Stimulated activated CD4-positive, alpha-beta T cell treated with anti-CD3 and anti-CD28 coated beads, Interleukin-2, amount 100 ng/mL, for 24 hours (primary cell): ENCODE measurements around the gene EEF2KMT.
"Not testable (repeated sequence)": the region's sequence is repeated elsewhere in the genome, so short reads cannot be mapped to it uniquely, and the experiment has no call there.

Experiments
- DNase-seq, 2 donors: peaks; one replicate each; pipeline ENCODE4 v3.0.0-alpha.2; 2020

Gene EEF2KMT

DNA sequence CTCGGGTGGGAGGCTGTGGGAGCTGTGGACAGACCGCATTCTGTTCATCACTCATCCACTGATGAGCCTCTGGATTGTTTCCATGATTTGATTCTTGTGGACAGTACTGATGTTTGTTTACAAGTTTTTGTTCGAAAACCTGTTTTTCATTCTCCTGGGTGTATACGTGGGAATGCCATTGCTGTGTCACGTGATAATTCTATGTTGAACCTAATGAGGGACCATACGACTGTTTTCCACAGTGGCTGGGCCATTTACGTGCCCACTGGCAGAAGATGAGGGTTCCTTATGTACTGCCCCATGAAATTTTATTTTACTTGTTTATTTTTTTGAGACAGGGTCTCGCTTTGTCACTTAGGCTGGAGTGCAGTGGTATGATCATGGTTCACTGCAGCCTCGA is 28.5 kb downstream of the EEF2KMT start:
- no peak for DNase-seq

DNA sequence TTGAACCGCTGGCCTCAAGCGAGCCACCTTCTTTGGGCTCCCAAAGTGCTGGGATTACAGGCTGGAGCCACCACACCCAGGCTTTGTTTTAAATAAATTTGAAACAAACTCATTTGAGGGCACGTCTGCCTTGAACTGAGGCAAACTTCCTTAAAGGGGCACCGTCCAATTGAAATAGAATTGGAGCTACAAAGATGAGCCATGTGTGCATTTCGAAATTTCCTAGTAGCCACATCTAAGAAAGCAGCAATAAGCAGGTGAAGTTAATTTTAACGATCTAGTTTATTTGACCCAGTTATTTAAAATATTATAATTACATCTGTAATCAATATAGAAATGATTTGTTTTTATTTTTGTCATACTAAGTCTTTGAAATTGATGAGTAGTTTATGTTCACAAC is 31.1 kb downstream of the EEF2KMT start:
- no peak for DNase-seq

DNA sequence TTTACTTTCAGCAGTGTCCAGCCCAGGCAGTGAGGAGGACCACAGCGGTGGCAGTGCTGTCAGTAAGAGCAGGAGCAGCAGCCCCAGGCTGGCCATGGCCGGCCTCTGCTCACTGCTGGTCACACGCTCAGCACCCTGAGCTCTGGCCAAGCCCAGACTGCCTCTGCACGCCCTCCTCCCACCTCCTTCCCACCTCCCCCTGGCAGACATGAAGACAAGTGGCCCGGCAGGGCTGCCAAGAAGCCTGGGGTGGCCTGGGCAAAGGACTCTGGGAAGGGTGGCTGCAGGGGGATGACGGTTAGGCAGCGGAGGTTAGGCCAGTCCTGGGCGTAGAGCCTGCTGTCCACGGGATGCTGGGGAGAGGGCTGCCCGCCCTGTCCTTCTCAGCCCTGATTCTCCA is 31.8 kb downstream of the EEF2KMT start, which contains the start of gene C16orf89:
Gene C16orf89 (minus strand): TSS at position 144 of the 400 bp plus-strand sequence. CDS start 48 bp downstream, at position 96.
- no peak for DNase-seq

DNA sequence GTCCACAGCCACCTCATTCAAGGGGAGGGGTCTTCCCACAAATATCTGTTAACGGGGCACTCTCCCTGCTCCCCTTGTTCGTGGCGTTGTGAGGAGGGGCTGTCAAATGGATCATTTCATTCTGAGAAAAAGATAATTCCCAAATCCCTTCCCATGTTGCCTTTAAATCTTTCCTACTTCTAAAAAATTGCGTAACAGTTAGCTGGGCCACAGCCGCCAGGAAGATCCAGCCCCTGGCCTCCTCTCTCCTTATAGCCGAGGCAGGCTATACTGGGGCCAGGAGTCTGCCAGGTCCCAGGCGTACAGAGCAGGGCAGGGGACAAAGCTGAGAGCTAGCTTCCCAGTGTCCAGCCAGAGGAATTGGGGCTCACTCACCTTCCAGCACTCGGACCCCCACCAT is 32.3 kb downstream of the EEF2KMT start:
- DNase-seq, result no peak

DNA sequence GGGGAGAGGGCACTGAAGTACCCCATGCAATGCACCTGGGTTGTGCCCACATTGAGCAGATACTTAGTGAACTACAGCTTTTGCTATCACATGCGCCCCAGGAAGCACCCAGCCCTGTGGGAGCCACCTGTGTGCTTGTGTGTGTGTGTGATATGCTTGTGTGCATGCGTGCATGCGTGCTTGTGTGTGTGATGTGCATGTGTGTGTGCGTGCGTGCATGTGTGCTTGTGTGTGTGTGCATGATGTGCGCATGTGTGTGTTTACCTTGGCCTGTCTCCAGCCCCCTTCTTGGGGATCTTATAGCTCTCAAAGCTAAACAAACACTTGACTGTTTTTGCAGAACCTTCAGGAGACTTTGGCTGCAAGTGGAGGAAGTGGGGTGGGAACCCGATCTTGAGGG is 32.7 kb downstream of the EEF2KMT start:
- no peak for DNase-seq

DNA sequence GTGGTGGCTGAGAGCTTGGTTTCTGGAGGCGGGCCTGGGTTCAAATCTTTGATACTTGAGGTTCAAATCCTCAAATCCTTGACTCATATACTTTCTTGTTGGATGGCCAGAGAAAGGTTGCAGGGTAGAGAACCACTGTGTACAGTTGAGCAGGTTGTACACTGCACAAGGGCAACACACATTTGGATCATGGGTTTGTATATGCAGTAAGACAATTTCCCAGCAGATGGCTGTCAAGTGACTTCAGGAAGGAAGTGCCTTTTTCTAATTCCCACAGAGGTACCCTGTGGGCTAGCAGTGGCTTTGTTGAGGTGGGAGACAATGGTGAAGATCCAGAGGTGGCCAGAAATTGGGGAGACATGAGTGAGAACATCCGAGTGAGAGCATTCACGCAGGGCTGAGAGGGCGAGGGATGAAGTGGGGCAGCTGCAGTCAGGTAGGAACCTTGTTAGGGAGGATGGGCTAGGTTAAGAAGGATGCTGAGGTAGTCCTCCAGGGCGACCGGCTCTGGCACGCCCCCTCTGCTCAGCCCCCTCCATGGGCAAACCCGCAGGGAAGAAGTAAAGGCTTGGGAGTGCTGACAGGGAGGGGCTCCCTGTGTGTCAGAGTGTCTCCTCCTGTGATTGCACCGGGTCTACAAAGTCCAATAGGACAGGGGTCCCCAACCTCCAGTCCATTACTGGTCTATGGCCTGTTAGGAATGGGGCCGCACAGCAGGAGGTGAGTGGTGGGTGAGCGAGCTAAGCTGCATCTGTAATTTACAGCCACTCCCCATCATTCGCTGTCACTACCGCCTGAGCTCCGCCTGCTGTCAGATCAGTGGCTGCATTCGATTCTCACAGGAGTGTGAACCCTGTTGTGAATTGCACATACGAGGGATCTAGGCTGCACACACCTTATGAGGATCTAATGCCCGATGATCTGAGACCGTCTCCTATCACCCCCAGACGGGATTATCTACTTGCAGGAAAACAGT is 34.5 kb downstream of the EEF2KMT start:
- DNase-seq, result no peak

DNA sequence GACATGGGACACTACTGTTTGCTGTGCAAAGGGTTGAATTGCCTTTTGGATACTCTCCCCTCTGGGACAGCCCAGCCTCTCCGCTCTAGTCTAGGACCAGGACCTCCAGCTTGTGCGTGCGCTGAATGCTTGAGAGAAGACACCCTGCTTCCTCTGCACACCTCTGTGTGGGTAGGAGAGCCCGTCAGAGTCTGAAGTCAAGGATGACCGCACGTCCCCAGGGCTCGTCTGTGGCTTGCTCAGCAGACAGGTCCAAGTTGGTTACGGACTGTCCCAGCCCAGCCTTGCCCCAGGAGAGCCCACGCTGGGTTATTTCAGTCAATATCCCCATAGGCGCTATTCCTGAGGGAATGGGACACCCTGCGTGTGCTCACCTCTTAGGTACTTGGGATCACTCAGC is 35.5 kb downstream of the EEF2KMT start:
- no peak for DNase-seq

DNA sequence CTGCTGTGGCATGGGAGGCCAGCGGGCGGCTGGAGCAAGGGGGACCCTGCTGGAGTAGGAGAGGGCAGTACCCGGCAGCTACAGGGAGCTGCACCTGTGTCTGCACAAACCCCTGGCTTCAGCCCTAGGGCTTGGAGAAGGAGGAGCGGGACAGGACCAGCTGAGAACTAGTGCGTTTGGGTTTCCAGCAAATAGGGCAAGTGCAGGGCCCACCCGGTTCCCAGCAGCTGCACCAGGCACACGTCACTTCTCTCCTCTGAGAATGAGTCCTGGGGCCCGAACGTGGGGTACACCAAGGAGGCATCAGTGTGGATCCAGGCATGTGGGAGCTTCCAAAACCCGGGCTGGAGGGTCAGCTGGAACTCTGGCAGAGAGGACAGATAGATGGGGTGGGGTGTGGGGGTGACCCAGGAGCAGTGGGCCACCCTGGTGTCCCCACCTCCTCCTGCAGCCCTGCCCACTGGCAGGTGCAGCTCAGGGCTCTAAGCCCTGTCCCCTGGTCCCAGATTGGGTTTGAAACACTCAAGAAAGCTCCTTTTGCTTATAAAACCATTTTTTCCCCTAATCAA is 37.4 kb downstream of the EEF2KMT start:
- no peak for DNase-seq

DNA sequence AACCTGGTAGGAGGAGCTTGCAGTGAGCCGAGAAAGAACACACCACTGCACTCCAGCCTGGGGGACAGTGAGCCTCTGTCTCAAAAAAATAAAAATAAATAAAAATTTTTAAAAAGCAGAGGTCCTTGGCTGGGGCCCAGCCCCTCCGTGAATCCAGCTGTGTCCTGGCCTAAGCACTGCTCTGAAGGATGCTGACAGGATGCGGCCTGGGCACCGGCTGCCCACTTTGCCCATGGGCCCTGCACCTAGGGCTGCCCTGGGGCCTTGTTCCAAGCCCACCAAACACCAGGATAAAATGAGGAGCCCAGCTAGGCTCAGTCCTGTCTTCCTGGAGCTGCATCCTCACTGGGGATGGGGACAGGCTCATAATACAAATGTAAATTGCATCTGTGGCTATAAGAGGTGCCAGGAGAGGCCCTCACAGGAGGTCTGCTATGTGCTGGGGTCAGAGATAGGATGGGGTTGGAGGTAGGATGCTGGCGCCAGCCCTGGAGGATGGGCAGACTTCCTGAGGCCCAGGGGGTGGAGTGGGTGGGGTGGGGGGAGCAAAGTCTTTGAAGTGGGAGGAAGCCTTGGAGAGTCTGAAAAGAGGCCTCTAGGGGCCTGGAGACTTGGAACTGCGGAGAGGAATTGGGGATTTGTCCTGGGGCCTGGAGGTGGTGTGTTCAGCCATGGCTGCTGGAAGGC is 38.1 kb downstream of the EEF2KMT start:
- no peak for DNase-seq

DNA sequence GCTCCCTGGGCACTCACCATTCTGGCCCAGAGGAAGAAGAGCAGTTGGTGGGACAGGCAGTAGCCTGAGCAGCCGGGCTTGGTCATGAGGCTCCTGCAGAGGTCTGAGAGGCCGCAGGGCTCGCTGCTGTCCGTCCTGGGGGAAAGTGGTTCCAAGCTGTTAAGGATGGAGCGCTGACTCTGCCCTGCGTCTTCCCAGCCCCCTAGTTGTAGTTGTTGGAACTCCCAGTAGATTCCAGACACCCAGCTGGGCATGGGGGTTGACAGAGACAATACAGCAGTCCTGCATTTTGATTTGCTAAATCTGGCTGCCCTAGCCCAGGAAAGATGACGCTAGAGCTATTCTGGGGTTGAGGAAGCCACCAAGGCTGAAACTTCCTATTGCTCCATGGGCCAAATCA is 39.1 kb downstream of the EEF2KMT start:
- no peak for DNase-seq

DNA sequence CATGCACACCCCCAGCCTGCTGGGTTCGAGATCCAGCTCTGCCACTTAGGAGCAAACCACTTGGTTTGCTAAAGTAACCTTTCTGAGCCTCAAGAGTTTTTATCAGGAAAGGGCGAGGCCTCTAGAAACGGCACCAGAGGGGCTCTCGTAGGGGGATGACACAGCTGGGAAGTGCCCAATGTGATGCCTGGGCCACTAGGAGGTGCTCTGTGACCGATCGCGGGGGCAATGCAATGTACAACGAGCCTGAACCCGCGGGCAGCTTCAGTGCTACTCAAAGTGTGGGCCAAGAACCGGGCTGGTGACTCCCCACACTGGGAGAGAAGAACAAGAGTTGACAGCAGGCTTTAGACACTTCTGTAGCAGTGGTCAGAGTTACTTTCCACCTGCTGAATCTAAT is 41.2 kb downstream of the EEF2KMT start:
- peak; percentile 38 to 57 for DNase-seq

DNA sequence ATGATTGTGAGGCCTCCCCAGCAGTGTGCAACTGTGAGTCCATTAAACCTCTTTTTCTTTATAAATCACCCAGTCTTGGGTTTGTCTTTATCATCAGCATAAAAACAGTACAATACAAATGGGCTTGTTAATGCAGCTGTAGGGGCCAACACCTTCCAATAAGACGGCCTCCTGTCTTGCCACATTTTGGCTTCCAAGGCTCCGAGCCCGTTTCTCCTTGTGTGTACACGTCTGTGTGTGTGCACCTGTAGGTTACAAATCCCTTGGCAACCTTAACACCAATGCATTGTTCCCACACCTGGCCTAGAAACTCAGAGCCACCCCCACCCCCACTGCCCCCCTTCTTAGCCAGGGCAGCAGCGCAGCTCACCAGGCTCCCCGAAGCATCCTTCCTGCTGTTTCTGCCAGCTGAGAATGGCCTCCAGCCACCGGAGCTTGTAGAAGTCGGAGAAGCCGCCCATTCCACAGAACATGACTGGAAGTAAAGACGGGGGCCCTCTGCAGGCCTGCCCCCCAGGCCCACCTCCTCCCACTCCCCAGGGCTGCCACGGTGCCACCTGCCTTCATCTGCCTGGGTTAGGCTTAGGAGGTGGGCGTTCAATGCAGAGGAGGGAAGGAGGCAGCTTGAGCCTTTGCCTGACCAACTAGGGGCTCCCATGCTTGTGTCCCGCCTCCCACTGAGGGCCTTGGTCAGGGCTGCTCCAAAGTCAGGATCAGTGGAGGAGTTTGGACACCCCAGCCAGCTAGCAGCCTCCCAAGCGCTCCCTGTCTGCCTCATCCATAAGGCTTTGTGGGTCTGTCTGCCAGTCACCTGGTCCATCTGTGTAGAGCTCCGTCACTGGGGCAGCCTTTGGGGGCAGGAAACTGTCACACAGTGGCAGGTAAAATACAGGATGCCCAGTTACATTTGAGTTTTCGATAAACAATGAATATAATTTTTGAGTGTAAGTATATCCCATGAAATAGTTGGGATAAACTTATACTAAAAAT is 42.4 kb downstream of the EEF2KMT start:
- DNase-seq, result no peak

DNA sequence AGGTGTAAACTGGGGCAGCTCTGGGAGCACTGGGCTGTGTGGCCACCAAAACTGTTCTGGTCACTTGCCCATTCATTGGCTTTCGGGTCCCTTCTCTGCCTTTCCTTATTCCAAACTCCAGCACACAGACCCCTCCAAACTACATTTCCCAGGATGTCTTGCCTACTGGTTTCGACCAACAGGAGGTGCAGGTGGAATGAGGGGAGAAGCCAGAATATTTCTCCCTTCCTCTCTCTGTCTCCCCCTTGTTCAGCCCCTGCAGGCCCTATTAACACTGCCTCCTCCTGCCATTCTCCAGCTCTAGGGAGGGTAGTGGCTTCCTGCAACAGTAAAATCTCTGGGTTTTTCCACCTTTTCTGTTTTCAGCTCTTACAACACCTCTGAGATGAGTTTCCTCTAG is 50.7 kb downstream of the EEF2KMT start:
- DNase-seq, result no peak

DNA sequence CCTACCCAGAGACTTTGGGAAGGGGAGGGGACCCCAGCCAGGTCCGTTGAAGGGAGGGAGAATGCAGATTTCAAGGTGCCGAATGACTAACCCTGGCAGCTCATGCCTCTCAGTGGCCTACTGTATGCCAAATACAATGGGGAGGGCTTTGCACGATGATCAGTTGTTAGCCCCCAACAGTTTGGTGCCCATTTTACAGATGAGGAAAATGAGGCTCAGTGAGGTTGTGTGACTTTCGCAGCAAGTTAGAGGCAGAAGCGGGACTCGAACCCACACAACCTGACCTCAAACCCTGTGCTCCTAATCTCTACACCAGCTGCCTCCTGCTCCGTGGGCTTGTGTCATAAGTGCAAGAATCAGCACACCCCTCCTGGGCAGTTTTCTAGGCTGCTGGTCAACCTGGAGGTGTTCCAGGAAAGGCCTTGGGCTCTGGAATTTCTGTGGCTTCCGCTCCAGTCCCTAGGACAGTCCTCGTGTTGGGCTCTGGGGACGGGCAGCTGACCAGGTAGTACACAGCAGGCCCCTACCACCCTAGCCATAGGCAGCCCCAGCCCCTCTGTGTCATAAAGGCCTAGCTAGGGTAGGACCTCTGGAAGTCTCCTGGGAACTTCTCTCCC is 52.0 kb downstream of the EEF2KMT start:
- DNase-seq, result no peak

DNA sequence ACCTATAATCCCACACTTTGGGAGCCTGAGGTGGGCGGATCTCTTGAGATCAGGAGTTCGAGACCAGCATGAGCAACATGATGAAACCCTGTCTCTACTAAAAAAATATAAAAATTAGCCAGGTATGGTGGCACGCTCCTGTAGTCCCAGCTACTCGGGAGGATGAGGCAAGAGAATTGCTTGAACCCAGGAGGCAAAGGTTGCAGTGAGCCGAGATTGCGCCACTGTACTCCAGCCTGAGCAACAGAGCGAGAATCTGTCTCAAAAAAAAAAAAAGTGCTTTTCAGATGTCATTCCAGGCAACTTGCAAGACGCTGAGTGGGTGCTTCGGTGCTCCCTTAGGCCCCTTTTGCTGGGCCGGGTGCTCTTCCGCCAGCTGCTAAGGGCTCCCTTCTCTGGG is 53.0 kb downstream of the EEF2KMT start:
- not testable (repeated sequence) for DNase-seq

DNA sequence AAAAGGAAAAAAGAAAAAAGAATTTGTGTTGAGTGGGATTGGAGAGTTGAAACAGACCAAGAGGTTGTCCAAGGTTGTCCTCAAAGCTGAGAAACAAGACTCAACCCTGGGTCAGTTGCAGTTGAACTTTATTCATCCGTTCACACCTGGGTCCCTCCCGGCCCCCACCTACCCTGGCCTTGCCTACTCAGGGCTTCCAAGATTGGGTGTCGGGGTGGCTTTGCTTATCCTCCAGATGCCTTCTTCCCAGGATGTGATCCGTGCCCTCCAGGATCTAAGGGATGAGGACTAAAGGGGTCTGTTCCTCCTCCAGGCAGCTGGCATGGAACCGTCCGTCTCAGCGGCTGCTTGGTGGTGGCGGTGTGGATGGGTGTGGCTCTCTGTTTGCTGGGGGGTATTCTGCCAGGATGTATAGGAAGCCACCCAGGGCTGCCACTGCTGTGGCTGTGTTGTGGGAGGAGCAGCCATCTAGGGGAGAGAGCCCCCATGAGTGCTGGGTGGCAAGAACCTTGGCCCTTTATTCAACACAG is 53.5 kb downstream of the EEF2KMT start:
- DNase-seq, result no peak

DNA sequence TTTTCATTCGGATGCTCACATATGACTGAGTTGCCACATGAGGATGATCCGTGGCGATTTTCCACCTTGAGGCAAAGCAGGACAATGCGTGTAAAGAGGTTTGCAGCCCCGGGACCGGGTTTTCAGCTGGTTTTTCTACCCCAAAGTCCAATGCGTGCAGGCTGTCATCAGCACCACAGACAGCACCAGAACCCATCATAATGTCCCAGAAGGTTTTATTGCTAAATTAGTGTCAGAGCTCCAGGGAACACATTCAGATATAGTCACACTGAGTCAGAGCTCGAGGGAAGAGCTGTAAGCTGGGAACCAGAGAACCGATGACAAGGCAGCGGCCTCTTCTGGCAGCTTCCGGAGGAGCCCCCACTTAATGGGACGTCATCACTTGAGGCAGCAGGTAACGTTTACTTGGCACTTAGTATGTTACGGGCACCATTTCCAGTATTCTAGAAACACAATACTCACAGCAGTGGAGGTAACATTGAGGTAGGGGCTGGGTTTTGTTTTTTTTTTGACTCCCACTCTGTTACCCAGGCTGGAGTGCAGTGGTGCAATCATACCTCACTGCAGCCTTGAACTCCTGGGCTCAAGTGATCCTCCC is 54.9 kb downstream of the EEF2KMT start:
- no peak for DNase-seq

DNA sequence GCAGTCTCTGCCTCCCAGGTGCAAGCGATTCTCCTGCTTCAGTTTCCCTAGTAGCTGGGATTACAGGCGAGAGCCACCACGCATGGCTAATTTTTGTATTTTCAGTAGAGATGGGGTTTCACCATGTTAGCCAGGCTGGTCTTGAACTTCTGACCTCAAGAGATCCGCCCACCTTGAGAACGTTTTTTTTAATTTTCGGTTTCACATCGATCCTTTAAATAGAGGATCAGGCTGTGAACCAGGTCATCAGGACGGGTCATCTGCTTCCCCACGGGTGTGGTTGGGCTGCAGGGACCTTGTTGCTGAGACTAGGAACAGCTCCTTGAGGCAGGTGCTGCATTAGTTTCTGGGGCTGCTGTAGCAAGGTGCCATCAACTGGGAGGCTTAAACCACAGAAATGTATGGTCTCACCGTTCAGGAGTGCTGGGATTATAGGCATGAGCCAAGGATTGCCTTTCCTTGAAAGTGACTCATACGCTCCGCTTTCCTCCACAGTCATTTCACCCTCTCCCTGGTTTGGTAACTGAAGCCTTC is 55.9 kb downstream of the EEF2KMT start:
- no peak for DNase-seq

DNA sequence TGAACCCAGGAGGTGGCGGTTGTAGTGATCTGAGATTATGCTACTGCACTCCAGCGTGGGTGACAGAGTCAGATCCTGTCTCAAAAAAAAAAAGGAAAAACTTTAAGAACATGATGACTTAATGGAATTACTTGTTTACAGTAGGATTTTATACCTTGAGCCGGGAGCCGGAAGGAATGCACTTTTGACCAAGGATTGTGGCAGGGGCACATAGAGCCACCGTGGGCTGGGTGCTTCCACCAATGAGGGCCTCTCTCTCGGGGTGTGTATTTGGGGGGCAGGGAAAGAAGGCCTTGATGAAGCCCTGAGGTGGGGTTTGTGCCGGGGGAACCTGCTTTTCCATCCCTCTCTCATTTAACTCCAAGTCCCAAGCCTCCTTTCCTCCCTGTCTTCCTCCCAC is 57.1 kb downstream of the EEF2KMT start:
- DNase-seq, result no peak

DNA sequence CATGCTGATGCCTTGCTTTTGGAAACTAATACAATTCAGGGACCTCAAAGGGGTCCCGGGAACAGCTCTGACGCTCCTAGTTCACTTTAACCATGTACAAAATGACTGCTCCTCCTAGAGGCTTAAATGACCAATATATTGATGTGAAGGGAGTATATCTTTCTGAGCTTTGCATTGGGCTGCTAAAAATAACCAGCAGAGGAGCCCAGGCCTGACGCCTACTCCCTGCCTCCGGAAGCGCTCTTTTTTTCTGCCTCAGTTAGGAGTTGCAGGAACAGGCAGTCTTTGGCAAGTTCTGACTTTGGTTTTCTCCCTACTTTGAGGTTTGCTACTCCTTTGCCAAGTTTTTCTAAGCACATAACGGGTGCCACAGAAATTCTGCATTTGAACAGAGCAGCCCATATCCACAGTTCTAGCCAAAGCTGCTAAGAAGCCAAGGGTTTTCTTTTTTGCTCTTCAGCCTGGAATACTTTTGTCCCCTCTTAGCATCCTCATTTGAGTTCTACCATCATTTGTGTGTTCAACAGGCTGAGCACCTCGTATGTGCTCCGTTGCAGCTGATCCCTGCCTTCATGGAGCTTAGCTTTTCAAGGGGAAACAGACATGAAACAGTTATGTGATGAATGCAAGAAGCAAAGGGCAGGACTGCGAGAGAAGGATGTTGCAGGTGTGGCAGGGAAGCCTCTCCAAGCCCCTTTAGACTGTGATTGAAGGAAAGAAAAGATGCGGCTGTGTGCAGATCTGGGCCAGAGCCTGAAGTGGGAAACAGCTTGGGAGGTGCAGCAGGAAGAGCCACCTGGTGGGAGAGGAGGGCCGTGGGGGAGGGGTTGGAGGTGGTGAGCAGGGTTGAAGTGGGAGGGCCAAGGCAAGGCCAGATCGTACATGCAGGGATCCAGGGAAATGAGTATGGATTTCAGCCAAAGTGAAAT is 61.1 kb downstream of the EEF2KMT start:
- no peak for DNase-seq
